Activated CD4-positive, alpha-beta T cell treated with anti-CD3 and anti-CD28 coated beads, Interleukin-2, amount 50 U/mL, for 48 hours (primary cell): ENCODE measurements around the gene DENND6A.
"Not testable (repeated sequence)": the region's sequence is repeated elsewhere in the genome, so short reads cannot be mapped to it uniquely, and the experiment has no call there.

ENCODE experiments used
- DNase-seq, 2 experiments: peaks; one replicate each; pipeline ENCODE4 v3.0.0-alpha.2; 2020

Gene DENND6A, protein sequence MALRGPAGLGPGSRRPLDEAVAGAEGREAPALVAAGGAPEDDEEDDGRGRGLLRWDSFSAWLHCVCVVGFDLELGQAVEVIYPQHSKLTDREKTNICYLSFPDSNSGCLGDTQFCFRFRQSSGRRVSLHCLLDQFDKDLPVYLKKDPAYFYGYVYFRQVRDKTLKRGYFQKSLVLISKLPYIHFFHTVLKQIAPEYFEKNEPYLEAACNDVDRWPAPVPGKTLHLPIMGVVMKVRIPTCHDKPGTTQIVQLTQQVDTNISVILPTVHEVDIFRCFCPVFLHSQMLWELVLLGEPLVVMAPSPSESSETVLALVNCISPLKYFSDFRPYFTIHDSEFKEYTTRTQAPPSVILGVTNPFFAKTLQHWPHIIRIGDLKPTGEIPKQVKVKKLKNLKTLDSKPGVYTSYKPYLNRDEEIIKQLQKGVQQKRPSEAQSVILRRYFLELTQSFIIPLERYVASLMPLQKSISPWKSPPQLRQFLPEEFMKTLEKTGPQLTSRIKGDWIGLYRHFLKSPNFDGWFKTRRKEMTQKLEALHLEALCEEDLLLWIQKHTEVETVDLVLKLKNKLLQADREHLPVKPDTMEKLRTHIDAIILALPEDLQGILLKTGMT

DNA sequence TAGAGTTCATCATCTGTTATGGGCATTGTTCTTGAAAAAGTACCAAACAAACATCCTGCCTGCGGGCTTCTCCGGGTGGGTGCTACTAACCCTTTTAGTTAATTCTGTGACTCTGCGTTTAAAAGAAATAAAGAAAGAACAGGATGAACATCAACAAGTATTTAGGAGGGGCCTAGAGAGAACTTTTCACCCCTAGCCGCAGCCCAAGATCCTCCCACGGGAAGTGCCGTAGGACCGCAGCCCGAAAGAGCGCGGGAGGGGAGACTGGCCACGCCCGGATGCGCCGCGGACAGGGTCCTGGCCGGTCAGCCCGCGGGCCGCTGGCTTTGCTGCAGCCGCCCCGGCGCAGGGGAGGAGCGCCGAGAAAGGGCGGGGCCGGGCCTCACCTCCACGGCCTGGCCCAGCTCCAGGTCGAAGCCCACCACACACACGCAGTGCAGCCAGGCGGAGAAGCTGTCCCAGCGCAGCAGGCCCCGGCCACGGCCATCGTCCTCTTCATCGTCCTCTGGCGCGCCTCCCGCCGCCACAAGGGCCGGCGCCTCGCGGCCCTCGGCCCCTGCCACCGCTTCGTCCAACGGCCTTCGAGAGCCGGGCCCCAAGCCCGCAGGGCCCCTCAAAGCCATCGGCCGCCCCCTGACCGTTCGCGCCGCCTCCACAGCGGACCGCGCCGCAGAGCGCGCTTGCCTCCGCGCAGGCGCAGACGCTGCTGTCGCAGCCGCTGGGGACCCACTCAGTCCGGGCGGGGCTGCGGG is at the start of gene DENND6A:
TSS of gene DENND6A (minus strand) at position 682 of the 752 bp plus-strand sequence. CDS start at position 623, 59 bp downstream.
- DNase-seq: peak; percentile 96

DNA sequence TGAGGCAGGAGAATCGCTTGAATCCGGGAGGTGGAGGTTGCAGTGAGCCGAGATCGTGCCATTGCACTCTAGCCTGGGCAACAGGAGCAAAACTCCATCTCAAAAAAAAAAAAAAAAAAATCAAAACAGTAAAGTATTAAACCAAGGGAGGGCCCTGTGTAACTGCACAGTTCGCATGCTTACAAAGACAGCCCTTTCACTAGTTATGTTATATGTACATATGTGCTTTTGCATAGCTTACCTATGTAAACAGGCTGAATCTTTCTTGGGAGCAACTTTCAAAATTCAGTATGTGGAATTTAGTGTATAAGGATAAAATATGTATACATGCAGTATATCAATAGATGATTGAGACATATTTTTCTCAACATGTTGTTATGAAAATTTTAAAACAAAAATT is 47.1 kb upstream of the DENND6A start:
- DNase-seq: no peak

DNA sequence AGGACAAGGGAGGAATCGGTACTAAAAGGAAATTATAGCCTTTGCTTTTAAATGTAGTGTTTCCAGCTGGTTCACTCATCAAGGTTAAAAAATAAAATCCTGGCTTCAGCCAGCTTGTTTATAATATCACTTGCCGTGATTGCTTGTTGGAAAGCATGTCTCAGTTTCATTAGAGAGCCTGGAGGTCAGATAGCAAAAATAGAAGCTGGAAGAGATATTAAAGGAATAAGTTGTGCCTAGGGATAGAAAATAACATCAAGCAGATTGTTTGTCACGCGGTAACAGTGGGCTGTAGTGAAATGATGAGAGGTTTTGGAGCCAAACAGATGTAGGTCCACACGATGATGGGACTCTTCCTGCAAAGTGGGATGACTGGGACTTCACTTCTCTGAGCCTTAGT is 45.5 kb upstream of the DENND6A start:
- DNase-seq: no peak

DNA sequence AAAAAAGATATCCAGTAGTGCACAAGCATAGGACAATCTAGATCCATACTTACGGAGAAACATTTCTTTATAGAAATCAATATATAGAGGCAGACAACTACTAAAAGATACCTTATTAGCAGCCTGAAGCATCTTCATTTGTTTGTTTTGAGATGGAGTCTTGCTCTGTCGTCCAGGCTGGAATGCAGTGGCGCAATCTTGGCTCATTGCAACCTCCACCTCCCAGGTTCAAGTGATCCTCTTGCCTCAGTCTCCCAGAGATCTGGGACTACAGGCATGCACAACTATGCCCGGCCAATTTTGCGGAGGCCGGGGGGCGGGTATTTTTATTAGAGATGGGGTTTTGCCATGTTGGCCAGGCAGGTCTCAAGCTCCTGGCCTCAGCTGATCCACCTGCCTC is 45.0 kb upstream of the DENND6A start:
- DNase-seq: no peak

DNA sequence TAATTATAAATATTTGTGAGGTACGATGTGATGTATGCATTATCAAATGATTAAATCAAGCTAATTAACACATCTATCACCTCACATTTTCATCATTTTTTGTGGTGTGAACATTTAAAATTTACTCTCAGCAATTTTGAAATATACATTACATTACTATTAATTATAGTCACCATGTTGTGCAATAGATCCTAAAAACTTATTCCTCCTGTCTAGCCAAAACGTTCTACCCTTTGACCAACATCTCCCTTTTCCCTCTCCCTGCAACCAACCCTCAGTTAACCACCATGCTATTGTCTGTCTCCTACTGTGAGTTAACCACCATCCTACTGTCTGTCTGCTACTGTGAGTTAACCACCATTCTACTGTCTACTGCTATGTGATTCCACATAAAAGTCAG is 42.5 kb upstream of the DENND6A start:
- no peak for DNase-seq

DNA sequence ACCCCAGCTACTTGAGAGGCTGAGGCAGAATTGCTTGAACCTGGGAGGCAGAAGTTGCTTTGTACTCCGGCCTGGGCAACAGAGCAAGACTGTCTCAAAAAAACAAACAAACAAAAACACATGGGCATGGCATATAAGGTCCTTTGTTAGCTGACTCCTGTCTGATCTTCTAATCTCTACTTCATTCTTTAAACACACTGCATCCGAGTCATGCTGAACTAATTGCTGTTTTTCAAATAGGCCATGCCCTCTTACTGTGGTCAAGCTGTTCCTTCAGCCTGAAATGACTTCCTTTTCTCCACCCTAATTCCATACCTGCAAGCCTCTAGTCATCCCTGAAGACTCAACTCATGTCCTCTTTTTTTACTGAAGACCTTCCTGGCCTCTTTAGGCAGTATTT is 40.9 kb upstream of the DENND6A start:
- DNase-seq: no peak

DNA sequence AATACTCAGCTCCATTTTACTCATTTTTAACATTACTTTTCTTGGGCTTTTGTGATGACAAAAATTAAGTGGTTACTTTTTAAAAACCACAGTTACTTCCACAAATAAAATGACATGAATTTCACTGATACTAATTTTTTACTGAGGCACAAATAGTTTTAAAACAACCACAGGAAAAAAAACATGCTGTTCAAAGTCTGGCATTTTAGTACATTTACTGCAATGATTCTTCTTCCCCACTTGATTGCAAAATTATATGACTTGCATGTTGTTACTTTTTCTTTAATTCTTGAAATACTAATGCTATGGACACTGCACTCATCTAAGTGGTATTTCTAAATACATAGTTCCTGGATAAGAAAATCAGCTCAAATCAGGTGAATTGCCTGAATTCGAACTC is 38.4 kb upstream of the DENND6A start:
- DNase-seq: no peak

DNA sequence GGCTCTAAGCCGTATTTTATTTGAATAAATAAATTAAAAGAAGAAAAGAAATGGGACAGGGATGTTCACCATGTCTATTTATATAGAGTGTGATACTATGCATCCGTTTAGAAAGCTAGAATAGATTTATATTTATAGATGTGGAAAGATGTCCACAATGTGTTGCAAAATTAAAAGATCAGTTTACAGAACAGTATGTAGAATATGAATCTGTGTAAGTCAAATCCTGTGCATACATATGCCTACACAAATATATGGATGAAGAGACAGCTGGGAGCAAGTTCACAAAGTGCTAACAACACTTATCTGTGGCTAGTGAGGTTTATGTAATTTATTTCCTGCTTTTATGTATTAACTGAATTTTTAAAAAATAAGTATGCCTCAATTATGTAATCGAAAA is 37.8 kb upstream of the DENND6A start:
- DNase-seq: no peak

DNA sequence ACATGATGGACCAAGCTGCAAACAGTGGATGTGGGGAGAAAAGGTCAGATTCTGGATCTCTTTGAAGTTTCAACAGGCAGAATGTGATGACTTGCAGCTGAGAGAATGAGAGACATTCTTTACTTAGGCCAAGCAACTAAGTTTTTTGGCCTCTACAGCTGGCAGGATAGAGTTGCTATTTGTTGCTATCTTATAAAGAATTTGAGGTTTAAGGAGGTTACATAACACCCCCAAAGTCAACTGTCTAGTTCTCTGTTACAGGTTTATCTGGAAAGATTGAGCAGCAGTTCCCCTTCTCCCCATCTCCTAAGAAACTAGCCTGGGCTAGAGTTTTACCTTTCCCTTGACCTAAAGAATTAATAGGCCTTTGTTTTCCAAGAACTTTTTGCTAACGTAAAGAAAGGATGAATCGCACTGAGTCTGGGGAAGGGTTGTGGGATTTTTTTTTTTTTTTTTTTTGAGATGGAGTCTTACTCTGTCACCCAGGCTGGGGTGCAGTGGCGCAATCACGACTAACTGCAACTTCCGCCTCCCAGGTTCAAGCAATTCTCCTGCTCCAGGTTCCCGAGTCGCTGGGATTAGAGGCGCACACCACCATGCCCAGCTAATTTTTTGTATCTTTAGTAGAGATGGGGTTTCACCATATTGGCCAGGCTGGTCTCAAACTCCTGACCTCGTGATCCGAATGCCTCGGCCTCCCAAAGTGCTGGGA is 36.6 kb upstream of the DENND6A start:
- no peak for DNase-seq

DNA sequence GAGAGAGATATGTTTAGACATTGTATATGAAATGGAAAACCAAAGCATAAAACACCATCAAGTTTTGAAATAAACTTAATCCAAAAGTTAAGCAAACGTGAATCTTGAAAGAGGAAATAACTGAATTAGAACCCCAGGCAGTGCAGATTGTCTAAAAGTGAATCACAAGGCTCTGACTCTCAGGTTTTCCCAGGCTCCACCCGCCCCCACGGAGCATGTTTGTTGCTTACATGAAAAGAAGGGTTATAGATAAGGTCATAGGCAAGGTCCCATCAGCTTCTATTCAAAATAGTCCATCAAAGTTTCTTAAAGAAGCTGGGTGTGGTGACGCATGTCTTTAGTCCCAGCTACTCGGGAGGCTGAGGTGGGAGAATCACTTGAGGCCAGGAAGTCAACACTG is 34.2 kb upstream of the DENND6A start:
- DNase-seq: no peak

DNA sequence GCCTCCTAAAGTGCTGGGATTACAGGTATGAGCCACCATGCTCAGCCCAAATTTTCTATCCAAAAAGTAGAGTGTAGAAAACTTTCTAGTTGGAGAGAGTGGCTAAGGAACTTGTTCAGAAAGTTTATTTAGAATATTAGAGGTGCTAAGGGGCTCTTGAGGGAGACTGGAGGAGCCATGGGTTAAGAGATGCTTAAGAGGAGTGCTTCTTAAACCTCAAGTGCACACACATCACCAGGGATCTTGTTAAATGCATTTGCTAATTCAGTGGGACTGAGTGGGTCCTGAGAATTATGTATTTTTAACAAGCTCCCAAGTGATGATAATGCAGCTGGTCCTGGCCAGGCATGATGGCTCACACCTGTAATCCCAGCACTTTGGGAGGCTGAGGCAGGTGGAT is 33.5 kb upstream of the DENND6A start:
- no peak for DNase-seq

DNA sequence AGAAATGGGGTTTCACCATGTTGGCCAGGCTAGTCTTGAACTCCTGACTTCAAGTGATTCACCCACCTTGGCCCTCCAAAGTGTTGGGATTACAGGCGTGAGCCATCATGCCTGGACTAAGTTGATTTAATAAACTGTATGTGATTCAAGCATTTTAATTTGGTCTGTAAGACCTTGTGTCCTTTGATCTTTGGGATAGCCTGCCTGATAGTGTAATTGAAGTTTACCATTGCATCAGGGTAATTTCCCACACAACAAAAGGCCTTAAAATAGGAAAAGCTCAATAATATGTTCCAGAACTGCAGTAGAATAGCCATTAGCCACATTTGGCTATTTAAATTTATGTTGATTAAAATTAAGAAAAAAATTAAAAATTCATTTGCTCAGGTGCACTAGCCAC is 25.2 kb upstream of the DENND6A start:
- no peak for DNase-seq

DNA sequence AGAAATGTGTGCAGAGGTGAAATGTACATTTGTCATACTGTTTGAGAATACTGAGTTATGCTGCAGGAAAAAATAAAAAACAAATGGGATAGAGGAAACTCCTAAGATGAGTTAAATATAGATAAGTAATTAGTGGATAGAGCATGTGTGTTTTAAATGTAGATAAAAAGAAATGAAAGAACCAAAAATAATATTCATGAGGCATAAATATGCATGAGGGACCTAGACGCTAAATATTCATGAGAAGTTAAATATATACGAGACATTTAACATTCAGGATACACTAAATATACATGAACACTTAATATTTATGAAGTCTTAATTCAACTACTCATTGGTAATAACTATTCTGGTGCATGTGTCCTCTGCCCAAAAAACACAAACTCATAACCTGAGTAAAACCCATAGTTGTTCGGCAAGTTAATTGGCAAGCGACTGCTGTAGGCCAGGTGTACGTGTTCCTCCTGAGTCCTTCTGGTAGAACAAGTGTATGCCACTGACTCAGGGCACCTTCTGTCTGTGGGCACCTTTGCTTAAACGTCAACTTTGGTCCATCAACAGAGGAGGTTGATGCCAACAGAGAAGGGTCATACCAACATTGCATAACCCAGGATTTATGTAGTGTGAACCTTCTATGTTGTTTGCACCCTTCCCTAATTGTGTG is 24.5 kb upstream of the DENND6A start:
- no peak for DNase-seq

DNA sequence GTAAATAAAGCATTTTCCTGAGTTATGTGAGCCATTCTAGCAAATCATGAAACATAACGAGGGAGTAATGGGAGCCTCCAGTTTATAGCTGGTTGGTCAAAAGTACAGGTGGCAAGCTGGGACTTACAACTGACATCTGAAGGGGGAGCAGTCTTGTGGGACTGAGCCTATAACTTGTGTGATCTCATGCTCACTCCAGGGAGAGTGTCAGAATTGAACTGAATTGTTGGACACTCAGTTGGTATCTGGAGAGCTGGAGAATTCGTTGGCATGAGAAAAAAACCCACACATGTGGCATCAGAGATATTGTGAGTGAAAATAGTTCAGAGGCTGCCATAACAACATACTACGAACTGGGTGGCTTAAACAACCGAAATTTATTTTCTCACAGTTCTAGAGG is 22.8 kb upstream of the DENND6A start:
- DNase-seq: no peak

DNA sequence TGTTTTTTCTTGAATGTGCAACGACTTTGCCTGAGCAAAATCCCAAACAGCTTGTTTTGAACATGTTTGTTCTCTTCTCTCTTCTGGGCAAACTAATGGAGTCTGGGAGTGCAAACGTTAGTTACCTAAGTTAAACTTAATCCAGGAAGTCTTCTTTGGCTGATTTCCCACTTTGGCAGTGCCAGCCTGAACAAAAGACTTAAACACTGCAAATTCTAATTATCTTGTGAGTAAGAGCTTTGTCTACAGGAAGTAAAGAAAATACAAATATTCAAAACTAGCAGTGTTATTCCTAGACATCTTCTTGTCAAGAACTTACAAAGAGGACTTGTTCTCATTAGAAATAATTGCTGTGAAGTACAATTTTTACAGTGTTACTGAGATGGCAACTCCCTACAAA is 16.7 kb upstream of the DENND6A start:
- DNase-seq: no peak

DNA sequence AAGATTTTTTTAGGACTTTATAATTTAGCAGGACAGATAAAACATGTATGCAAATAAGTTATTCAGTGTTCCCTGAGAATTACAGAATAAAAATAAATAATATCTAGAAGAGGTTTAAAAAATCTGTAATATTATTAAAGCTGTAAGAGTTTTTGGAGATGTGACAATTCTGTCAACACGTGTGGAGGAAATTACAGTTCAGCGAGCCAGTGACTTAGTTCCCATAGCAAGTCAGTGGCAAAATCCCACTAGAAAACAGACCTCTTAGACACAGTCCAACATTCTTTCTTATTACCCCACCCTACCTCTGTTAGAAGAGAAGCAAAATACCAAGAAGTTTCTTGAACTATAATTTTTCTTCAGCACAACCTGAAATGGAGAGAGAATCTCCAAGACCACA is 16.2 kb upstream of the DENND6A start:
- no peak for DNase-seq

DNA sequence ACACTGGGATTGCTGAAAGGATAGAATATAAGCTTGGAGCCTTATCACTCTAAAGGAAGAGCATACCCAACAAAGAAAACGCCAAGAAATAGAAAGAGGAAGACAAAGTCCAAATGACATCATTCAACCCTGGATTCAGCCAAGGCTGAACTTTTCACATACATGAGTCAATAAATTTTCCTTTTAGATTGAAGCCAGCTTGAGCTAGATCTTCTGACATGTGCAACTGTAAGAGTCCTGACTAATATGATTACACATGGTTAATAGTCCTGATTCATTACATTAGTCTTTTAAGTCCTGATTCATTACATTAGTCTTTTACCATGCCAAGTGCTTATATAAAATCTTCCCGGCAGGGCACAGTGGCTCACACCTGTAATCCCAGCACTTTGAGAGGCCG is 13.6 kb upstream of the DENND6A start:
- DNase-seq: no peak

DNA sequence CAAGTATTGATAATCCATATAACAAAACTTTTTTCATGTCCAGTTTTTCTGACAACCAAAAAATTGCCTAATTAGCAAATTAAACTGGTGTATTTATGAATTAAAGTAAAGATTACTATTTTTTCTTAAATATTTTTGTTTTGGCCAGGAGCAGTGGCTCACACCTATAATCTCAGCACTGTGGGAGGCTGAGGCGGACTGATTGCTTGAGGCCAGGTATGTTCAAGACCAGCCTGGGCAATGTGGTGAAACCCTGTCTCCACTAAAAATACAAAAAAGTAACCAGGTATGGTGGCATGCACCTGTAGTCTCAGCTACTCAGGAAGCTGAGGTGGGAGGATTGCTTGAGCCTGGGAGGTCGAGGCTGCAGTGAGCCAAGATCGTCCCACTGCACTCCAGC is 12.5 kb upstream of the DENND6A start:
- DNase-seq: not testable (repeated sequence)

DNA sequence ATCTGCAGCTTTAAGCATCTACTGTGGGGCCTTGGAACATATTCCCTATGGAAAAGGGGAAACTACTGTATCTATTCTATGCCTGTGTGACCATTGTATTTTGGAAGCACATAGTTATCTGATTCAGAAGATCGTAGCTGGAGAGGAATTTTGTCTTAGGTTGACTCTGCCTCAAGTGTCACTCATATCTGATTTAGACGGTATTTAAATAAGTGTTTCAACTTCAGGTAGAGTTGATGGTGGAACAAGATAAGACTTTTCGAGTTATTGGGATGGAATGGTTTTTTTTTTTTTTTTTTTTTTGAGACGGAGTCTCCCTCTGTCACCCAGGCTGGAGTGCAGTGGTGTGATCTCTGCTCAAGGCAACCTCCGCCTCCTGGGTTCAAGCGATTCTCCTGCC is 8.9 kb upstream of the DENND6A start:
- DNase-seq: no peak

DNA sequence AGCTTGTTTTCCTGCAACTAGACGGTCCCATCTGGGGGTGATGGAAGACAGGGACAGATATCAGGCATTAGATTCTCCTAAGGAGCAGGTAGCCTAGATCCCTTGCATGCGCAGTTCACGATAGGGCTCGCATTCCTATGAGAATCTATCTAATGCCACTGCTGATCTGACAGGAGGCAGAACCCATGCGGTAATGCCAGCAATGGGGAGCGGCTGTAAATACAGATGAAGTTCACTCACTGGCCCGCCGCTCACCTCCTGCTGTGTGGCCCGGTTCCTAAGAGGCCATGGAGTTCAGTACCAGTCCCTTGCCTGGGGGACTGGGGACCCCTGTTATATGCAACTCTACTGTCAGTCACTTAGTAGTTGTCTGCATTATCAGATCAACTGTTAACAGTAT is 7.9 kb upstream of the DENND6A start:
- no peak for DNase-seq

DNA sequence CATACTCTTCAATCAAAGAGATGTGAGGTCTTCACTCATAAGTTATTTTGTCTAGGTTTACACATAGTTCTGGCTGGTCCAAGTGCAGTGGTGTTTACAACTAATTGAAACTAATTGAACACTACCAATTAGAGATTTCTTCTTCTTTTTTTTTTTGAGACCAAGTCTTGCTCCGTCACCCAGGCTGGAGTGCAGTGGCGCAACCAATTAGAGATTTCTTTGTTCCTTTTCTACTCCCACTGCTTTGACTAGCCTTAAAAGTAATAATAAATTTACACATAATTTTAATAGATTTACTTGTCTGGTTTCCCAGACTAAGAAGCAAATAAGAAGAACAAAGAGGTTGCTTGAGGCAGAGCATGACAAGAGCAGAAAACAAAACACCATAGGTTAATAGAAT is 6.7 kb upstream of the DENND6A start:
- DNase-seq: no peak

DNA sequence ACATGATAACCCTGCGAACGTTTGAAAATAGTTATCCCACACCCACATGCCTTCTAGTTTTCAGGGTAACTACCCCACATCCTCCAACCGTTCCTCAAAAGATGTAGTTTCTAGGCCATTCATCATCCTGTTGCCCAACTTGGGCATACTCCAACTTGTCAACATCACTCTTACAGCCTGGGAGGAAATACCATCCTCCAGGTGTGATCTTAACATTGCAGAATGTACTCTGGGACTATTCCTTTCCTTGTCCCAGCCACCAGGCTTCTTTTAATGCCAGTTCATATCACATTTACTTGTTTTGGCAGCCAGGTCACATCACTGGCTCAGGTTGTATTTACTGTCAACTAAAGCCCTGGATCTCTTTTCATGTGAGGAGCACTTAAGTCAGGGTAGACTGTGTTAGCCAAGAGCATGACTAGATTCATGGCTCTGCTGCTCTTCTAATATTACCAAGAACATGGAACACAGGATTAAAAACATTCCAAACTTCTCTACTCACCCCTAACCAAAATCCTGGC is 4.0 kb upstream of the DENND6A start:
- DNase-seq: no peak

DNA sequence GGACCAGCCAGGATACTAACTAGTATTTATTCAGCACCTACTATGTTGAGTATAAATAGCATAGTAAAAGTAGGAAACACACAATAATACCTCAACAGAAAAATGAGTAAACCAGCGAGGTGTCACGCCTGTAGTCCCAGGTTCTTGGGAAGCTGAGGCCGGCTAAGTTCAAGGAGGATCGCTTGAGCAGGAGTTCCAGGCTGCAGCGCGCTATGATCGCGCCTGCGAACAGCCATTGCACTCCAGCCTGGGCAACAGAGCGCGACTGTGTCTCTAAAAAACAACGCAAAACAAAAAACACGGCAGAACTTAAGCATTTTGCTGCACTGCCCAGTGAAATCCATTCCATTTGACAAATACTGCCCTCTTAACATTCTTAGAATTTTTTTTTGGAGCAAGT is 1.3 kb upstream of the DENND6A start:
- DNase-seq: no peak
